SH-SY5Y (cell line): Measurements from ENCODE around the gene E2F4.

Experiments
- GATA2 ChIP-seq: IDR thresholded peaks from 2 replicates; pipeline ENCODE4 v1.6.1; 2011; ENCODE audit warnings: mild to moderate bottlenecking, low read depth, low read length
- GATA3 ChIP-seq: IDR thresholded peaks from 2 replicates; pipeline ENCODE4 v1.6.1; 2011; ENCODE audit warnings: low read depth, mild to moderate bottlenecking, low read length, moderate library complexity

Gene E2F4

GRCh38 chr16:67199011-67199807, 7.3 kb downstream of the E2F4 start, which contains the start of gene ELMO3:
Gene ELMO3, plus strand, starts transcription at chr16:67199131. Its CDS starts 196 bp downstream, at chr16:67199327.
- TF ChIP-seq GATA3 (no peak), GATA2 (no peak)

- TF ChIP-seq GATA2 (no peak), GATA3 (no peak)
Observed at GRCh38 chr16:67199808-67200198, 7.8 kb downstream of the E2F4 start.

- TF ChIP-seq GATA2 (no peak), GATA3 (no peak)
Observed at GRCh38 chr16:67200491-67200890, 8.5 kb downstream of the E2F4 start.

GRCh38 chr16:67201411-67202345, 9.7 kb downstream of the E2F4 start:
- TF ChIP-seq GATA3 (no peak), GATA2 (no peak)

- TF ChIP-seq GATA3 (no peak), GATA2 (no peak)
Observed at GRCh38 chr16:67202426-67202825, 10.5 kb downstream of the E2F4 start.

- no peak for TF ChIP-seq GATA3
- TF ChIP-seq GATA2, result no peak
Observed at GRCh38 chr16:67202956-67203493, 11.1 kb downstream of the E2F4 start.

- TF ChIP-seq GATA2 (no peak), GATA3 (no peak)
Observed at GRCh38 chr16:67204076-67204475, 12.1 kb downstream of the E2F4 start.

GRCh38 chr16:67206129-67206837, 14.3 kb downstream of the E2F4 start:
- TF ChIP-seq GATA2, result no peak
- no peak for TF ChIP-seq GATA3

- no peak for TF ChIP-seq GATA3
- TF ChIP-seq GATA2, result no peak
Observed at GRCh38 chr16:67206838-67207248, 14.9 kb downstream of the E2F4 start.

- TF ChIP-seq GATA2, result no peak
- no peak for TF ChIP-seq GATA3
Observed at GRCh38 chr16:67207249-67208091, 15.5 kb downstream of the E2F4 start.

GRCh38 chr16:67208154-67208896, 16.4 kb downstream of the E2F4 start:
- TF ChIP-seq GATA2 (no peak), GATA3 (no peak)

- TF ChIP-seq GATA3, result no peak
- no peak for TF ChIP-seq GATA2
Observed at GRCh38 chr16:67209565-67209964, 17.6 kb downstream of the E2F4 start.
